ENCODE measurements around the gene RAB14.

GRCh38 chr9:121201045-121201737 lies 478 bp downstream of the RAB14 start:
- TF ChIP-seq HMGXB4 (CRISPR knock-in tag; IDR thresholded peaks at IDR 0.05) (no peak), ZNF121 (CRISPR knock-in tag; IDR thresholded peaks at IDR 0.05) (no peak), CTCF (IDR thresholded peaks at IDR 0.05) (no peak), NR1H2 (CRISPR knock-in tag; IDR thresholded peaks at IDR 0.05) (no peak), FOXP1 (CRISPR knock-in tag; IDR thresholded peaks at IDR 0.05; ENCODE audit: borderline replicate concordance) (no peak)
- TF ChIP-seq, protein P1, sequence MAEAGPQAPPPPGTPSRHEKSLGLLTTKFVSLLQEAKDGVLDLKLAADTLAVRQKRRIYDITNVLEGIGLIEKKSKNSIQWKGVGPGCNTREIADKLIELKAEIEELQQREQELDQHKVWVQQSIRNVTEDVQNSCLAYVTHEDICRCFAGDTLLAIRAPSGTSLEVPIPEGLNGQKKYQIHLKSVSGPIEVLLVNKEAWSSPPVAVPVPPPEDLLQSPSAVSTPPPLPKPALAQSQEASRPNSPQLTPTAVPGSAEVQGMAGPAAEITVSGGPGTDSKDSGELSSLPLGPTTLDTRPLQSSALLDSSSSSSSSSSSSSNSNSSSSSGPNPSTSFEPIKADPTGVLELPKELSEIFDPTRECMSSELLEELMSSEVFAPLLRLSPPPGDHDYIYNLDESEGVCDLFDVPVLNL (CRISPR knock-in tag; IDR thresholded peaks at IDR 0.05; ENCODE audit: borderline replicate concordance, low read depth): no peak
- TF ChIP-seq, protein P2, sequence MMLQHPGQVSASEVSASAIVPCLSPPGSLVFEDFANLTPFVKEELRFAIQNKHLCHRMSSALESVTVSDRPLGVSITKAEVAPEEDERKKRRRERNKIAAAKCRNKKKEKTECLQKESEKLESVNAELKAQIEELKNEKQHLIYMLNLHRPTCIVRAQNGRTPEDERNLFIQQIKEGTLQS (CRISPR knock-in tag; conservative IDR thresholded peaks at IDR 0.05): no peak
